SK-N-SH treated with all-trans-retinoic acid at 6 μM for 48 hours (cell line): ENCODE results near the gene TCAP.

ENCODE experiments used
- ISL1 ChIP-seq: fragments of 250-450 bp; sonication (Bioruptor Pico); IDR thresholded peaks from 2 replicates; pipeline ENCODE4 v2.1.2; 2022; ENCODE audit warnings: mild to moderate bottlenecking, moderate library complexity
- ZFP30 ChIP-seq: fragments of 450-650 bp; formaldehyde crosslinking; IDR thresholded peaks from 2 replicates; pipeline ENCODE4 v1.5.0; 2022; ENCODE audit warnings: mild to moderate bottlenecking, moderate library complexity

DNA sequence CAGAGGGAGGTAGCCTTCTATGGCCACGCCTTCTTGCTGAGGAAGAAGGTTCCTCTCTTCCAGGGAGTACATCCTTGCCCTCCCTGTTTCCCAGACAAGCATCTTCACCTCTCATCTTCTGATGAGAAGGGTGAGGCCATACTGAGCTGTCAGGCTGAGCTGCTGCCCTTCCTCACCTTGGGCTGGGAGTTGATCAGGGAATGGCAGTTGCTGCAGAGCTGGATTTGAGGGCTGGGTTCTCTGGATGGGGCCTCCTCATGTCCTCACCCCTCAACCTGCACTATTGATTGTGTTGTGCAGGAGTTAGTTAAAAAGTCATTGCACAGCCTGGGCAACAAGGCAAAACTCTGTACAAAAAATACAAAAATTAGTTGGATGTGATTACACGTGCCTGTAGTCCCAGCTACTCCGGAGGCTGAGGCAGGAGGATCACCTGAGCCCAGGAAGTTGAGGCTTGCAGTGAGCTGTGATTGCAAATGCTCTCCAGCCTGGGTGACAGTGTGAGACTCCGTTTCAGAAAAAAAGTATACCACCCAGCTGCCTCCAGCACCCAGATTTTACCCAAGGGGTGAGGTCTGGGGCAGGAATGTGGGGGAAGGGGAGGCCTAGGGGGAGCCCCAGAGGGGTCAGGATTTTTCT is 36.8 kb downstream of the TCAP start:
- TF ChIP-seq ISL1 (CRISPR knock-in tag) (no peak), ZFP30 (CRISPR knock-in tag) (no peak)
